ENCODE data around the gene USP8.

The USP8 gene

GRCh38 chr15:50506121-50506520, 81.9 kb downstream of the USP8 start:
- no peak overlapping the region for H3K27ac ChIP-seq
- DNase-seq (ENCODE audit: low spot score), result no peak
- no peak for TF ChIP-seq CTCF (IDR thresholded peaks at IDR 0.05)

GRCh38 chr15:50513001-50513400, 88.8 kb downstream of the USP8 start:
- no peak for TF ChIP-seq CTCF (IDR thresholded peaks at IDR 0.05)
- DNase-seq (ENCODE audit: low spot score), result no peak

More at GRCh38 chr15:50506121-50506520, 81.9 kb downstream of the USP8 start:
- no peak overlapping the region for H3K4me3 ChIP-seq

GRCh38 chr15:50519740-50520425, 95.7 kb downstream of the USP8 start:
- Histone ChIP-seq H3K27ac (no peak overlapping the region), H3K4me3 (no peak overlapping the region)
- TF ChIP-seq CTCF (IDR thresholded peaks at IDR 0.05), result no peak
- DNase-seq (ENCODE audit: low spot score), result no peak

More at GRCh38 chr15:50513001-50513400, 88.8 kb downstream of the USP8 start:
- H3K4me3 ChIP-seq, result no peak overlapping the region
- H3K27ac ChIP-seq, result no peak overlapping the region

GRCh38 chr15:50523851-50524251, 99.6 kb downstream of the USP8 start:
- Histone ChIP-seq H3K4me3 (no peak overlapping the region), H3K27ac (no peak overlapping the region)
- TF ChIP-seq CTCF (IDR thresholded peaks at IDR 0.05), result no peak
- DNase-seq (ENCODE audit: low spot score), result no peak

GRCh38 chr15:50531163-50531562, 107.0 kb downstream of the USP8 start:
- H3K27ac ChIP-seq, result no peak overlapping the region
- no peak for TF ChIP-seq CTCF (IDR thresholded peaks at IDR 0.05)
- DNase-seq (ENCODE audit: low spot score), result no peak
- H3K4me3 ChIP-seq, result no peak overlapping the region

- Histone ChIP-seq H3K4me3 (no peak overlapping the region), H3K27ac (no peak overlapping the region)
- no peak for DNase-seq (ENCODE audit: low spot score)
- TF ChIP-seq CTCF (IDR thresholded peaks at IDR 0.05), result no peak
These were observed 107.6 kb downstream of the USP8 start for GRCh38 chr15:50531766-50532165.

- H3K27ac ChIP-seq, result no peak overlapping the region
- H3K4me3 ChIP-seq, result no peak overlapping the region
- TF ChIP-seq CTCF (IDR thresholded peaks at IDR 0.05), result no peak
- DNase-seq (ENCODE audit: low spot score), result no peak
These were observed 118.6 kb downstream of the USP8 start for GRCh38 chr15:50542887-50543210.

Measured in coronary artery (tissue), 2 donors.